Fibroblast of lung (primary cell): Measurements from ENCODE around the gene DOC2B. TPM values are rescaled to one million over a fixed set of nuclear protein-coding genes. Genes with fewer than 3 reads are reported as not detected.

Source experiments
- DNase-seq, 2 donors: peaks; one replicate each; pipeline versions ENCODE4 v3.0.0 to v3.0.0-alpha.2; 2010; ENCODE audit warnings: low read depth in 2 of 2
- H2AFZ ChIP-seq: 2 replicates; pipeline ENCODE4 v1.5.1; 2012; ENCODE audit warnings: low read length, control low read depth, inconsistent platforms
- H3K27ac ChIP-seq: 2 replicates; pipeline ENCODE4 v1.5.1; 2011; ENCODE audit warnings: low read length, control low read depth; ENCODE audit not compliant: insufficient read depth
- H3K27me3 ChIP-seq: 2 replicates; pipeline ENCODE4 v1.5.1; 2011; ENCODE audit warnings: mild to moderate bottlenecking, low read length; ENCODE audit not compliant: control insufficient read depth, insufficient read depth
- H3K36me3 ChIP-seq: 2 replicates; pipeline ENCODE4 v1.5.1; 2011; ENCODE audit warnings: low read length; ENCODE audit not compliant: control insufficient read depth, insufficient read depth
- H3K4me1 ChIP-seq: 2 replicates; pipeline ENCODE4 v1.5.1; 2011; ENCODE audit warnings: low read length; ENCODE audit not compliant: control insufficient read depth, insufficient read depth; ENCODE audit errors: extremely low read depth
- H3K4me2 ChIP-seq: 2 replicates; pipeline ENCODE4 v1.5.1; 2011; ENCODE audit warnings: low read length, control low read depth; ENCODE audit not compliant: insufficient read depth; ENCODE audit errors: extremely low read depth
- H3K4me3 ChIP-seq, 4 experiments: fragments of 200-600 bp in 1 of 4; sonication (generic) in 1 of 4; replicated peaks in 1 of 4; 2 replicates each; pipeline ENCODE4 v1.5.1; 2011 to 2016; ENCODE audit warnings: low read length in 4 of 4, low read depth in 3 of 4, mild to moderate bottlenecking in 3 of 4, control low read depth in 2 of 4, inconsistent platforms in 1 of 4, mixed read lengths in 1 of 4; ENCODE audit not compliant: insufficient read depth in 1 of 4; ENCODE audit errors: control extremely low read depth in 1 of 4
- H3K79me2 ChIP-seq: 2 replicates; pipeline ENCODE4 v1.5.1; 2012; ENCODE audit warnings: mild to moderate bottlenecking, low read length, inconsistent platforms; ENCODE audit not compliant: control insufficient read depth, insufficient read depth
- H3K9ac ChIP-seq: 2 replicates; pipeline ENCODE4 v1.5.1; 2011; ENCODE audit warnings: mild to moderate bottlenecking, low read length, control low read depth; ENCODE audit not compliant: insufficient read depth
- H3K9me3 ChIP-seq: 2 replicates; pipeline ENCODE4 v1.5.1; 2012; ENCODE audit warnings: low read depth, low read length; ENCODE audit not compliant: control insufficient read depth, insufficient read depth
- H4K20me1 ChIP-seq: 2 replicates; pipeline ENCODE4 v1.5.1; 2011; ENCODE audit warnings: low read length; ENCODE audit not compliant: control insufficient read depth, insufficient read depth; ENCODE audit errors: extremely low read depth
- EZH2 ChIP-seq: IDR thresholded peaks from 2 replicates; pipeline ENCODE4 v1.5.1; 2012; ENCODE audit warnings: low read length, control low read depth, mild to moderate bottlenecking; ENCODE audit errors: missing control alignments
- polyA plus RNA-seq, 2 donors: library from polyadenylated mRNA; depleted of rRNA in 1 of 2; stranded (reverse) in 1 of 2; unstranded in 1 of 2; fragments of >200 nt; gene quantifications; 2 replicates each; pipeline ENCODE4 v1.2.1, GENCODE V29; 2011 to 2012; ENCODE audit warnings: missing spikeins in 1 of 2
- total RNA-seq: library from RNA; depleted of rRNA; stranded (reverse); fragments of >200 nt; gene quantifications from 2 replicates; pipeline ENCODE4 v1.2.1, GENCODE V29; 2014
- TF ChIP-seq, protein P1 (sequence below), 2 donors: IDR thresholded peaks in 1 of 2; conservative IDR thresholded peaks in 1 of 2; 1 replicate in 1 of 2; 2 replicates in 1 of 2; pipeline ENCODE4 v1.5.1; 2011 to 2012; ENCODE audit warnings: low read length in 2 of 2, control low read depth in 1 of 2, inconsistent platforms in 1 of 2, low read depth in 1 of 2, mild to moderate bottlenecking in 1 of 2

Gene DOC2B
- total and polyA plus RNA-seq, 2 donors (not counting 1 experiment from before 2014, with no cell fraction given): not detected

DNA sequence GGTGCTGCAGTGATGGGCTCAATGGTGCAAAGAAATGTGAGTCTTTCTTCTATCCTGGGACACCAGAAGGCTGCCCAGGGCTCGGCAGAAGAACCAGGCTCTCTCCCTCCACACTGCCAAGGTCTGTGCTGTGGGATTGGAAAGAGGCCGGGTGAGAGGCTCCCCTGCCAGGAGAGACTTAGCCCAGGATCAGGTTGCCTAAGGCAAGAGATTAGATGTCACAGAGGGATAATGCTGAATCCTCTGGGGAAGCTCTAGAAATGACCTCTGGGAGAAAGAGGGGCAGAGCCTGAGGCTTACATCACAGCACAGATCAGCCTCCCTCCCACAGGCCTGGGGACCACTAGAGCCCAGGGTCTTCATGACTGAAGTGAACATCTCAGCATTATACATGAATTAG lies 5.7 kb upstream of the DOC2B start:
- no peak for DNase-seq
- Histone ChIP-seq H3K79me2 (no peaks in the 10 kb centered on the region), H3K4me1 (no peaks in the 10 kb centered on the region), H3K27me3 (peaks cover 8% of the 10 kb centered on the region), H4K20me1 (no peaks in the 10 kb centered on the region), H3K4me2 (no peak overlapping the region), H3K4me3 (no peak overlapping the region), H3K9ac (no peak overlapping the region), H3K36me3 (no peaks in the 10 kb centered on the region), H3K27ac (no peak overlapping the region), H3K9me3 (no peaks in the 10 kb centered on the region), H2AFZ (no peak overlapping the region)
- TF ChIP-seq, protein P1, sequence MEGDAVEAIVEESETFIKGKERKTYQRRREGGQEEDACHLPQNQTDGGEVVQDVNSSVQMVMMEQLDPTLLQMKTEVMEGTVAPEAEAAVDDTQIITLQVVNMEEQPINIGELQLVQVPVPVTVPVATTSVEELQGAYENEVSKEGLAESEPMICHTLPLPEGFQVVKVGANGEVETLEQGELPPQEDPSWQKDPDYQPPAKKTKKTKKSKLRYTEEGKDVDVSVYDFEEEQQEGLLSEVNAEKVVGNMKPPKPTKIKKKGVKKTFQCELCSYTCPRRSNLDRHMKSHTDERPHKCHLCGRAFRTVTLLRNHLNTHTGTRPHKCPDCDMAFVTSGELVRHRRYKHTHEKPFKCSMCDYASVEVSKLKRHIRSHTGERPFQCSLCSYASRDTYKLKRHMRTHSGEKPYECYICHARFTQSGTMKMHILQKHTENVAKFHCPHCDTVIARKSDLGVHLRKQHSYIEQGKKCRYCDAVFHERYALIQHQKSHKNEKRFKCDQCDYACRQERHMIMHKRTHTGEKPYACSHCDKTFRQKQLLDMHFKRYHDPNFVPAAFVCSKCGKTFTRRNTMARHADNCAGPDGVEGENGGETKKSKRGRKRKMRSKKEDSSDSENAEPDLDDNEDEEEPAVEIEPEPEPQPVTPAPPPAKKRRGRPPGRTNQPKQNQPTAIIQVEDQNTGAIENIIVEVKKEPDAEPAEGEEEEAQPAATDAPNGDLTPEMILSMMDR (conservative IDR thresholded peaks at IDR 0.05 in 1 of 2, IDR thresholded peaks at IDR 0.05 in 1 of 2; ENCODE audit: low read depth in 1 of 2, low read length in 2 of 2): no peak
- no peak for TF ChIP-seq EZH2

GRCh38 chr17:185445-186138 lies 4.1 kb upstream of the DOC2B start:
- H3K9me3 ChIP-seq: no peaks in the 10 kb centered on the region
- H3K9ac ChIP-seq: no peak overlapping the region
- no peaks in the 10 kb centered on the region for H4K20me1 ChIP-seq
- no peaks in the 10 kb centered on the region for H3K4me1 ChIP-seq
- H3K4me3 ChIP-seq: no peak overlapping the region
- no peak overlapping the region for H3K4me2 ChIP-seq
- H3K27ac ChIP-seq: no peak overlapping the region
- H3K27me3 ChIP-seq: peaks cover 13% of the 10 kb centered on the region
- no peaks in the 10 kb centered on the region for H3K79me2 ChIP-seq
- no peak for DNase-seq
- H2AFZ ChIP-seq: no peak overlapping the region
- no peak for TF ChIP-seq EZH2
- TF ChIP-seq, protein P1 (conservative IDR thresholded peaks at IDR 0.05 in 1 of 2, IDR thresholded peaks at IDR 0.05 in 1 of 2; ENCODE audit: low read depth in 1 of 2, low read length in 2 of 2): no peak
- H3K36me3 ChIP-seq: no peaks in the 10 kb centered on the region

GRCh38 chr17:183021-183420 lies 1.6 kb upstream of the DOC2B start:
- TF ChIP-seq, protein P1 (conservative IDR thresholded peaks at IDR 0.05 in 1 of 2, IDR thresholded peaks at IDR 0.05 in 1 of 2; ENCODE audit: low read depth in 1 of 2, low read length in 2 of 2): no peak
- TF ChIP-seq EZH2: no peak
- Histone ChIP-seq H3K9ac (no peak overlapping the region), H3K4me1 (no peaks in the 10 kb centered on the region), H3K4me2 (no peak overlapping the region), H3K9me3 (no peaks in the 10 kb centered on the region), H2AFZ (no peak overlapping the region), H3K36me3 (no peaks in the 10 kb centered on the region), H4K20me1 (no peaks in the 10 kb centered on the region), H3K4me3 (no peak overlapping the region), H3K79me2 (no peaks in the 10 kb centered on the region), H3K27me3 (peaks cover 19% of the 10 kb centered on the region), H3K27ac (no peak overlapping the region)
- DNase-seq: no peak
